Gastroesophageal sphincter (tissue), 3 donors: ENCODE data around the gene TMEM255A.

ENCODE experiments used
- EP300 ChIP-seq: sonication (generic); formaldehyde crosslinking; IDR thresholded peaks from one replicate; pipeline ENCODE4 v1.6.1; 2017; ENCODE audit warnings: antibody characterized with exemption, mild to moderate bottlenecking
- POLR2A ChIP-seq, 2 donors: fragments of 450-650 bp; IDR thresholded peaks; one replicate each; pipeline ENCODE4 v1.6.1; 2017; ENCODE audit warnings: antibody characterized with exemption in 2 of 2, mild to moderate bottlenecking in 2 of 2, moderate library complexity in 1 of 2
- TF ChIP-seq, protein P1 (sequence below), 4 experiments: fragments of 200-600 bp in 2 of 4; fragments of 450-650 bp in 2 of 4; sonication (generic) in 1 of 4; IDR thresholded peaks; one replicate each; pipeline ENCODE4 v1.5.1; 2017 to 2019; ENCODE audit warnings: antibody characterized with exemption in 4 of 4, mild to moderate bottlenecking in 2 of 4, moderate library complexity in 2 of 4

DNA sequence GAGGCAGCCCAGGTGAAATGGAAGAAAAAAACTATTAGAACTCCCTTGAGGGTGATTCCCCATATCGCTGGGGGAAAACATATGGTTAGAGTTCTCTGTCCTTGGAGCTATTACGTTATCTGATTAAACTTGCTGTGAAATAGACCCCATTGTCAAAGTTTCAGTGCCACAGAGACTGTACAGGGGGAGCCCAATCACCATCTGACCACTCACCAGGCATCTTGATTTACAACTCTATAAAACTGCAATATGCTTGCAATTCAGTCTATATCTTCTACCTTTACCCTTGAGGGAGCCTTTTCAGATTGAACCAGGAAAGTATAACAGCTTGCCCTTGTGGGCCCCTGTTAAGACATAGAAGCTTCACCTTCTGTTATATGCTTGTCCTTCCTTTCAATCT lies 18.2 kb downstream of the TMEM255A start:
- no peak for TF ChIP-seq EP300
- no peak for TF ChIP-seq POLR2A (IDR thresholded peaks at IDR 0.05)
- TF ChIP-seq, protein P1, sequence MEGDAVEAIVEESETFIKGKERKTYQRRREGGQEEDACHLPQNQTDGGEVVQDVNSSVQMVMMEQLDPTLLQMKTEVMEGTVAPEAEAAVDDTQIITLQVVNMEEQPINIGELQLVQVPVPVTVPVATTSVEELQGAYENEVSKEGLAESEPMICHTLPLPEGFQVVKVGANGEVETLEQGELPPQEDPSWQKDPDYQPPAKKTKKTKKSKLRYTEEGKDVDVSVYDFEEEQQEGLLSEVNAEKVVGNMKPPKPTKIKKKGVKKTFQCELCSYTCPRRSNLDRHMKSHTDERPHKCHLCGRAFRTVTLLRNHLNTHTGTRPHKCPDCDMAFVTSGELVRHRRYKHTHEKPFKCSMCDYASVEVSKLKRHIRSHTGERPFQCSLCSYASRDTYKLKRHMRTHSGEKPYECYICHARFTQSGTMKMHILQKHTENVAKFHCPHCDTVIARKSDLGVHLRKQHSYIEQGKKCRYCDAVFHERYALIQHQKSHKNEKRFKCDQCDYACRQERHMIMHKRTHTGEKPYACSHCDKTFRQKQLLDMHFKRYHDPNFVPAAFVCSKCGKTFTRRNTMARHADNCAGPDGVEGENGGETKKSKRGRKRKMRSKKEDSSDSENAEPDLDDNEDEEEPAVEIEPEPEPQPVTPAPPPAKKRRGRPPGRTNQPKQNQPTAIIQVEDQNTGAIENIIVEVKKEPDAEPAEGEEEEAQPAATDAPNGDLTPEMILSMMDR (IDR thresholded peaks at IDR 0.05): no peak
